Subcutaneous abdominal adipose tissue (tissue), 5 donors: ENCODE data around the gene ADGRG3.

ENCODE experiments used
- H3K27ac ChIP-seq: one replicate; pipeline ENCODE4 v1.7.0; 2013; ENCODE audit warnings: low read depth, mild to moderate bottlenecking, inconsistent platforms, low read length, moderate library complexity
- H3K27me3 ChIP-seq, 5 donors: one replicate each; pipeline ENCODE4 v1.7.0; 2013; ENCODE audit warnings: low read length in 5 of 5, inconsistent platforms in 1 of 5; ENCODE audit not compliant: control insufficient read depth in 5 of 5, insufficient read depth in 4 of 5
- H3K36me3 ChIP-seq, 5 donors: one replicate each; pipeline ENCODE4 v1.7.0; 2013; ENCODE audit warnings: low read length in 5 of 5; ENCODE audit not compliant: control insufficient read depth in 5 of 5, insufficient read depth in 5 of 5
- H3K4me1 ChIP-seq, 5 donors: one replicate each; pipeline ENCODE4 v1.7.0; 2013; ENCODE audit warnings: low read length in 5 of 5, mild to moderate bottlenecking in 3 of 5, moderate library complexity in 1 of 5; ENCODE audit not compliant: control insufficient read depth in 5 of 5, insufficient read depth in 5 of 5
- H3K4me3 ChIP-seq, 5 donors: one replicate each; pipeline ENCODE4 v1.7.0; 2013; ENCODE audit warnings: low read length in 5 of 5, low read depth in 1 of 5
- H3K9ac ChIP-seq, 5 donors: one replicate each; pipeline ENCODE4 v1.7.0; 2013; ENCODE audit warnings: low read length in 5 of 5, mild to moderate bottlenecking in 4 of 5, moderate library complexity in 3 of 5
- H3K9me3 ChIP-seq, 5 donors: one replicate each; pipeline ENCODE4 v1.7.0; 2013; ENCODE audit warnings: low read length in 5 of 5; ENCODE audit not compliant: control insufficient read depth in 5 of 5
- donor health status: healthy.
- donor health status: healthy.
- donor health status: healthy.
- donor health status: healthy.
- donor health status: healthy.

Gene ADGRG3

GRCh38 chr16:57630931-57631845, 36.9 kb upstream of the ADGRG3 start:
- Histone ChIP-seq H3K27me3 (peaks cover 27 to 62% (median 46%) of the 10 kb centered on the region in 5 donors), H3K9me3 (no peaks in the 10 kb centered on the region), H3K4me1 (peaks cover 5 to 73% (median 33%) of the 10 kb centered on the region in 5 donors), H3K36me3 (no peaks in the 10 kb centered on the region), H3K9ac (peak overlapping the region in 1 of 5 donors; percentile 91), H3K4me3 (peak overlapping the region in 4 of 5 donors; percentile 51 to 84 (median 73)), H3K27ac (peak overlapping the region; percentile 78)

DNA sequence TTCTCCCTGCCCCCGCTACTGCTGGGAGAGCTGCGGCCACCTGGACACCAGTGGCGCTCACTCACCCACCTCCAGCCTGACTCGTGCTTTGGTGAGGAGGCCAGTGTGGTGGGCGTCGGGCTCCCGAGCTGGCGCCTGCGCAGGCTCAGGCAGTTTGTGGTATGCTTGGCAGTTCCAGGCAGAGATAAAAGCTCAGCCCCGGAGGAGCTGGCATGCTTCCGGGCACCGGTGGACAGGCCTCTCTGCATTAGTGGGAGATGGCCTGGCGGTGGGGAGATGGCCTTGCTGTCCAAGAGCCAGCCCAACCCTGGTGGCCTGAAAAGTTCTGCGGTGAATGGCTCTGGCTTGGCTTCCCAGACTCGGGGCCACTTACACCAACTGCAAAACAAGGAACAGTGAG, 35.5 kb upstream of the ADGRG3 start:
- Histone ChIP-seq H3K4me3 (peak overlapping the region in 3 of 5 donors; percentile 31 to 32 (median 32)), H3K27ac (peak overlapping the region; percentile 78), H3K9me3 (no peaks in the 10 kb centered on the region), H3K9ac (no peak overlapping the region), H3K27me3 (peaks cover 26 to 67% (median 49%) of the 10 kb centered on the region in 5 donors), H3K36me3 (no peaks in the 10 kb centered on the region), H3K4me1 (peaks cover 5 to 79% (median 37%) of the 10 kb centered on the region in 5 donors)

- Histone ChIP-seq H3K36me3 (no peaks in the 10 kb centered on the region), H3K9ac (peak overlapping the region in 2 of 5 donors; percentile 21 to 33), H3K27me3 (peaks cover 22 to 61% (median 46%) of the 10 kb centered on the region in 5 donors), H3K4me1 (peaks cover 3 to 82% (median 34%) of the 10 kb centered on the region in 5 donors), H3K27ac (peak overlapping the region; percentile 78), H3K4me3 (peak overlapping the region in 2 of 5 donors; percentile 13 to 31), H3K9me3 (no peaks in the 10 kb centered on the region)
Measured at GRCh38 chr16:57633383-57634064, 34.6 kb upstream of the ADGRG3 start.

DNA sequence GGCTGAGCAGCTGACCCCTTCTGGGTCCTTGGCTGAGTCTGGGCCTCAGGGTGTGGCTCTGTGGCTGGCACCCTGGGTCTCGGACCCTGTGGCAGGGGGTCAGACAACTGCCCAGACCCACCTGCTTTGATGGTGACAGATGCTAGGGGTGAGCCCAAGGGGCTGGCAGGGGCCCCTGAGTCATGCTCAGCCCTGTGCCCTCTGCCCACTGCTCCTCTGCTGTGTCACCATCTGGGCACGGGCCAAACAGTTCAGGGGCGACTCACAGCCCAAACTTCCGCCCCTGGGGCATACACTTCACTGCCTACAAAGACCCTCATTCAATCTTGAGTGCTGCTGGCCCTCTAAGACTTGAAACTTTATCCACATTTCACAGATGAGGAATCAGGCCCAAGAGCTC, 33.9 kb upstream of the ADGRG3 start:
- peaks cover 18 to 54% (median 40%) of the 10 kb centered on the region in 5 donors for H3K27me3 ChIP-seq
- H3K27ac ChIP-seq, result peak overlapping the region; percentile 78
- peaks cover 3 to 82% (median 34%) of the 10 kb centered on the region in 5 donors for H3K4me1 ChIP-seq

DNA sequence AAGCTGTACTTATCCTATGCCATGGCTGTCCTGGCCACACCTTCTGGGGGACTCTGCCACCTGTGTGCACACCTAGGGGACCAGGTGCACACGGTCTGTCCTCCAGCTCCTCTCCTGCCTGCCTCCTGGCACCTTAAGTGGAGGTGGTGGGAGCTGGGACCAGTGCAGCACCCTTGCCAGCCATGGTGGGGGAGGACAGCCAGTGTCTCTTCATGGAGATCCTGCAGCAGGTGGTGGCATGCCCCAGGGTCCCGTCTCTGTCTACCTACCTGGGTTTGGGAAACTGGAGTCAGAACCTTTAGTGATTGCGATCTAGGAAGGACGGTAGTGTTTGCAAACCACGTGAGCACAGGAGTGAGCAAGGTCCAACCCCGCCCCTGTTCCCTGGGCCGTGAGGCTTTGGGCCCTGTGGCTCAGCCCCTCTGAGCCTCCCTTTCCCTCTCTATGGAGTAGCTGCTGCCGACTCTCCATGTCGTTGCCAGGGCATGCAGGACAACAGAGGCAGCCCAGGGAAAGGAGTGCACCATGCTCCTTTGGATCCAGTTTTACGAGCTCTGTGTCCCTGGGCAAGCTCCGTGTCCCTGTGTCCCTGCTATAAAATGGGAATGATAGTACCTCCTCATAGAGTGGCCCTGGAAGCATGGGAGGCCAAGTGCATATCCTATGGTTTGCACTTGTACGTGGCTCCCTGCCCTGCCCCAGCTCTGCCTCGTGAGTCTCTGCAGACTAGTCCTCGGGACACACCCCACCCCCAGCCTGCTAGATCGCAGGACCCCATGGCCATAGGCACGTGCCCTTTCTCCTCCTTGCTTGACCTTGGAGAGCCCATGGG, 32.6 kb upstream of the ADGRG3 start:
- H3K4me3 ChIP-seq, result peak overlapping the region in 1 of 5 donors; percentile 19
- peaks cover 3 to 95% (median 37%) of the 10 kb centered on the region in 5 donors for H3K4me1 ChIP-seq
- no peaks in the 10 kb centered on the region for H3K36me3 ChIP-seq
- H3K9ac ChIP-seq, result no peak overlapping the region
- H3K27me3 ChIP-seq, result peaks cover 21 to 41% (median 33%) of the 10 kb centered on the region in 5 donors
- peak overlapping the region; percentile 78 for H3K27ac ChIP-seq
- no peaks in the 10 kb centered on the region for H3K9me3 ChIP-seq

More for the DNA sequence above, 33.9 kb upstream of the ADGRG3 start:
- Histone ChIP-seq H3K4me3 (no peak overlapping the region), H3K9ac (peak overlapping the region in 2 of 5 donors; percentile 21 to 33), H3K9me3 (no peaks in the 10 kb centered on the region), H3K36me3 (no peaks in the 10 kb centered on the region)

DNA sequence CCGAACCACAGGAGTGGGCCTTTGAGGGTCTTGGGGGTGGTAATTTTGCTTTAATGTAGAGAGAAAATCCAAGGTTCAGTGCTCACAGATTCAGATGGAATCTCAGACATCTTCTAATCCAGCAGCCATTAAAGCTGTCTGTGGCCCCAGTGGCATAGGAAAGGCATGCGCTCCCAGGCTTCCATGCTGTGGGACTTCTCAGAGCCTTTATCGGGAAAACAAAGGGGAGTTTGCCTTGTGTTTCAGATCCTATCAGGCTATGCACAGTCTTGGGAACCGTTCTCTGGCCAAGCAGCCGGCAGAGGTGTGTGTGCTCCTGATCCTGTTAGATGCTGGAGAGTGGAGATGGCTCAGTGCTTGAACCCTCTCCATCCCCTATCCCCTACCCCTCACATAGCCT, 31.9 kb upstream of the ADGRG3 start:
- H3K9ac ChIP-seq, result no peak overlapping the region
- H3K27me3 ChIP-seq, result peaks cover 15 to 37% (median 30%) of the 10 kb centered on the region in 5 donors
- H3K9me3 ChIP-seq, result no peaks in the 10 kb centered on the region
- no peaks in the 10 kb centered on the region for H3K36me3 ChIP-seq
- peaks cover 3 to 97% (median 37%) of the 10 kb centered on the region in 5 donors for H3K4me1 ChIP-seq
- peak overlapping the region; percentile 78 for H3K27ac ChIP-seq
- H3K4me3 ChIP-seq, result no peak overlapping the region

DNA sequence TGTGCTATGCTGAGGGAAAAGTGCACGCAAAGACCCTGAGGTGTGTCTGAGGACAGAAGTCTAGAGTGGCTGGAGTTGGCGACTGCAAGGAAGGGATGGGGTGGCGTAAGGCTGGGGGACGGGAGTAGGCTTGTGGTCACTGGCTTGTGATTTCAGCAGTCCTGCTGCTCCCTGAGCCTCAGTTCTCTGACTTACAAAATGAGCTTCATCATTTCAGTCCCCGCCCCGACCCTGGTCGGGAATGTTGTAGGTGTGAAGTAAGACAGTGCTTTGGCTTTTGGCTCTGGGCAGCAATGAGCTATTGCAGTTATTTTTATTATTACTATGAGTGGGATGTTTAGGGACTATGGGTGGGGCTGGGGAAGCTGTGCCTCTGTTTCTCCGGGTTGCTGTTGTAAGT, 31.1 kb upstream of the ADGRG3 start:
- H3K4me3 ChIP-seq, result peak overlapping the region in 3 of 5 donors; percentile 17 to 26 (median 17)

DNA sequence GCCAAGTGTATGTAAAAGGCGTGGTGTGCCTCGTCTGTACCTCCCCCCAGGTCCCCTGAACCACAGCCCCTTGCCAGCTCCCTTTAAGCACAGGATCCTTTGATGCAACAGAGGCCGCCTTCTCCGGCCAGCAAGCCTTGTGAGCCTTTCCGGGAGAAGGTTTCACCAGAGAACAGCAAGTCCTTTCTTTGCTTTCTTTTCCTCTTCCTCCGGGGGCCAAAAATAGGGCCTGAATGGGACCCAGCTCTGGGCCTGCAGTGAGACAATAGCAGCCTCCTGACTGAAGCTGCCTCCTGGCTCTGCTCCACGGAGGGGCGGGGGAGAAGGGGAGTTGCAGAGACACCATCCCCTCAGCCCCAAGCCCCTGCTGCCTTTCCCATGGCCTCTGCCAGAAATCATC, 30.7 kb upstream of the ADGRG3 start:
- peaks cover 3 to 95% (median 37%) of the 10 kb centered on the region in 5 donors for H3K4me1 ChIP-seq
- peak overlapping the region in 1 of 5 donors; percentile 55 for H3K9ac ChIP-seq
- peaks cover 0 to 3% (median 0%) of the 10 kb centered on the region in 5 donors for H3K36me3 ChIP-seq
- H3K9me3 ChIP-seq, result no peaks in the 10 kb centered on the region
- H3K27ac ChIP-seq, result peak overlapping the region; percentile 27
- H3K4me3 ChIP-seq, result peak overlapping the region in 2 of 5 donors; percentile 17 to 26
- peaks cover 13 to 32% (median 28%) of the 10 kb centered on the region in 5 donors for H3K27me3 ChIP-seq

More for the DNA sequence above, 31.1 kb upstream of the ADGRG3 start:
- Histone ChIP-seq H3K4me1 (peaks cover 3 to 95% (median 37%) of the 10 kb centered on the region in 5 donors), H3K9me3 (no peaks in the 10 kb centered on the region), H3K9ac (peak overlapping the region in 1 of 5 donors; percentile 12), H3K27ac (peak overlapping the region; percentile 27), H3K27me3 (peaks cover 13 to 33% (median 28%) of the 10 kb centered on the region in 5 donors), H3K36me3 (peaks cover 0 to 2% (median 0%) of the 10 kb centered on the region in 5 donors)

GRCh38 chr16:57637965-57638364, 30.1 kb upstream of the ADGRG3 start:
- peak overlapping the region; percentile 27 for H3K27ac ChIP-seq
- H3K36me3 ChIP-seq, result peaks cover 0 to 3% (median 0%) of the 10 kb centered on the region in 5 donors
- H3K4me3 ChIP-seq, result peak overlapping the region in 1 of 5 donors; percentile 3
- peak overlapping the region in 1 of 5 donors; percentile 55 for H3K9ac ChIP-seq
- peaks cover 3 to 95% (median 38%) of the 10 kb centered on the region in 5 donors for H3K4me1 ChIP-seq
- H3K27me3 ChIP-seq, result peaks cover 13 to 31% (median 28%) of the 10 kb centered on the region in 5 donors
- H3K9me3 ChIP-seq, result no peaks in the 10 kb centered on the region
